ENCODE data around the gene ALKBH2.

ALKBH2 gene

DNA sequence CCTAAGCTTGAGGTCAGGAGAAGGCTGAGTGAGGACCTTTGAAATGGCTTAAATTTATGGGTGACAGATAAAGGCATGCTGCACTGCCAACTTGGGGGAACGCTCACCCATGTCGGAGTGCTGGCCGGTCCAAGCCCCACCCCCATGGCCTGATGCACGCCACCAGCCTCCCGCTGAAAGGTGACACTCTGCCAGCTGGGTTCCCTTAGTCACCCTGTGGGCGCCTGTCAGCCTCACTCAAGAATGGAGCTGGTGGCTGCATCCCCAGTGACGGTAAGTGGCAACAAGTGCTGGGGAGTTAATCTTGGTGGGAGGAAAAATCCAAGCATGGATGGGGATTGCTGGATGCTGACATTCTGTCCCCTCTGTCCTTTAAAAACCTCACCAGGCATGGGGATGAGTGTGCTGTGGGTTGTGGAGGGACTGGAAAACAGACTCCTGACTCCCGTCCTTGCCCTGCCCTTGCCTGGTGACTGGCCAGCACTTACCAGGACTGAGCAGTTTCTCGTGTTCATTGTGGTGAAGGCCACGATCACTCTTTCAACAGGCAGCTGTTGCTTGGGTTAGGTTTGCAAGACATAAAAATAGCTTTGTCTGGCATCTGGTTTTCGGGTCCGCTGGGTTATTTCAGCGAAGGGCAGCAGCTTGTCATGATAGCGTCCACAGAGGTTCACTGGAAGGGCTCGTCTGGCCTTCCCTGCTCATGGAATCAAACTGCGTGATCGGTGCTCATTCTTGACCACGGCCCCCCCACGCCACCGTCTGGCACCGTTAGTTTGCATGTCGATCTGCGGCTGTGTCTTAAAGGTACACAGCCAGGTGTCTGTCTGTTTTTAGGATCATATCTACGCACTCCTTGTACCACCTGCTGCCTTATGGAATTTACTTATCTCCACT lies 38.1 kb upstream of the ALKBH2 start:
- TF ChIP-seq, protein P1, sequence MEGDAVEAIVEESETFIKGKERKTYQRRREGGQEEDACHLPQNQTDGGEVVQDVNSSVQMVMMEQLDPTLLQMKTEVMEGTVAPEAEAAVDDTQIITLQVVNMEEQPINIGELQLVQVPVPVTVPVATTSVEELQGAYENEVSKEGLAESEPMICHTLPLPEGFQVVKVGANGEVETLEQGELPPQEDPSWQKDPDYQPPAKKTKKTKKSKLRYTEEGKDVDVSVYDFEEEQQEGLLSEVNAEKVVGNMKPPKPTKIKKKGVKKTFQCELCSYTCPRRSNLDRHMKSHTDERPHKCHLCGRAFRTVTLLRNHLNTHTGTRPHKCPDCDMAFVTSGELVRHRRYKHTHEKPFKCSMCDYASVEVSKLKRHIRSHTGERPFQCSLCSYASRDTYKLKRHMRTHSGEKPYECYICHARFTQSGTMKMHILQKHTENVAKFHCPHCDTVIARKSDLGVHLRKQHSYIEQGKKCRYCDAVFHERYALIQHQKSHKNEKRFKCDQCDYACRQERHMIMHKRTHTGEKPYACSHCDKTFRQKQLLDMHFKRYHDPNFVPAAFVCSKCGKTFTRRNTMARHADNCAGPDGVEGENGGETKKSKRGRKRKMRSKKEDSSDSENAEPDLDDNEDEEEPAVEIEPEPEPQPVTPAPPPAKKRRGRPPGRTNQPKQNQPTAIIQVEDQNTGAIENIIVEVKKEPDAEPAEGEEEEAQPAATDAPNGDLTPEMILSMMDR (IDR thresholded peaks at IDR 0.05; ENCODE audit: control insufficient read depth, insufficient read depth, low read depth, low read length, missing control alignments): no peak
- H3K4me3 ChIP-seq (ENCODE audit: control insufficient read depth, low read depth, low read length): no peak overlapping the region
- no peak for DNase-seq (ENCODE audit: low read depth)

DNA sequence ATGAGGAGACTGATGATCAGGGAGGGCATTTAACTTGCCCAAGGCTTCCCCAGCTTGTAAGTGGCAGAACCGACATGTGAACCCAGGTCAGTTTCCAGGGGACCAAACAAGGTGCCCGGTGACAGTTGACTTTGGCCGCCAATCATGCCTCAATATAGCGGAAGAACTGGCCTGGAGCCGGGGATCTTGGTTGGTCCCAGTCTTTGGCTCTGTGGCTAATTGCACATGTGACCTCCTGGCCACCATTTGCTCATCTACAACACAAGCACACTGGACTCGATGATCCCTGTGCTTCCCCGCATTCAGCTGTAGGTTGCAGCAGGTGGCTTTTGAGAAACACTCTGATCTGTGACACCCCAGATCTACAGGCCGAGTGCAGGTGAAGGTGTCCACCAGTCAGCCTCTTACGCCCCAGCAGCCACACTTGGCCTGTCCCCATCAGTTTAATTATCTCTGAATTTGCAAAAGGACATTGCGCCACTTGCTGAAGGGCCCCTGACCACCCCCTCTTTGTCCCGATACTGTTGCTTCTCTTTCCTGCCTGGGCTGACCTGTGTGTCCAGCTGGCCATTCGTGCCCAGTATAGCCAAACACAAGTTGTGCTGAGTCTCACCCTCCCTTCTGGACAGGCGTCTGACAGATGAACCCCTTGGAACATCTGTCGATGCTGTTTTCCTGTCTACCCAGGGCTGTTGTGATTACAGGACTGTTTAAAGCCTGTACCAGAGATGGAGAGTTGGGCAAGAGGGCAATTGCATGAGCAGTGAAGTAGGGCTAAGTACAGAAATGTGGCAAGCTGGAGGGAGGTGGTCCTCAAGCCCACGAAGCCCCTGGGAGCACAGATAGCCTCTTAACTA lies 37.3 kb upstream of the ALKBH2 start:
- TF ChIP-seq, protein P1 (IDR thresholded peaks at IDR 0.05; ENCODE audit: control insufficient read depth, insufficient read depth, low read depth, low read length, missing control alignments): no peak
- no peak overlapping the region for H3K4me3 ChIP-seq (ENCODE audit: control insufficient read depth, low read depth, low read length)
- no peak for DNase-seq (ENCODE audit: low read depth)

DNA sequence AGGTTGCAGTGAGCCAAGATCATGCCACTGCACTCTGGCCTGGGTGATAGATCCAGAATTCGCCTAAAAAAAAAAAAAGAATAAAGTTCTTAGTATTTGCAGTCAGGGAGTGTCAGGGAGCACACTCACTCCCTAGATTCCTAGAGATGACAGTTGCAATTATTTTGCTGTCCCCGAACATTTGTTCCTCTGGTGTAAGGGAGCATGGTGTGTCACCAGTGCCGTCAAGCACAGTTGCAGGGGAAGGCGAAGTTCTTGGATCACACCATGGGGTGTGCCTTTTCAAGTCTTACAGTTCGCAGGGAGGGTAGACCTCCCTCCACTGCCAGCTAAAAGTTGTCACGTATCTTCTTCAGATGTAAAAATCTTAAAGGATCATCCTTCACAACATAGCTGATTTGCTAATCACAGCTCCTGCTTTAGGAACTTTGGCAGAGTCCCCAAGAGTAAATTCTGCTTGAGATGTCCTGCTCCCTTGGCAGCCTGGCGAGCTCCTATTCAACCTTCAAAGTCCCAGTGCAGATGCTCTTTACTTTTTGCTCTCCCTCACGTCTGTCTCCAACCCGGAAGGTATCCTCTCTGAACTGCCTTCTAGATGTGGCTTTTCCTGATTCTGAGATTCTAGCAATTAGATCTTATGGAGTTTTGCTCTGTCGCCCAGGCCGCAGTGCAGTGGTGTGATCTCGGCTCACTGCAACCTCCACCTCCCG lies 34.4 kb upstream of the ALKBH2 start:
- no peak for DNase-seq (ENCODE audit: low read depth)
- no peak overlapping the region for H3K4me3 ChIP-seq (ENCODE audit: control insufficient read depth, low read depth, low read length)
- TF ChIP-seq, protein P1 (IDR thresholded peaks at IDR 0.05; ENCODE audit: control insufficient read depth, insufficient read depth, low read depth, low read length, missing control alignments): no peak

DNA sequence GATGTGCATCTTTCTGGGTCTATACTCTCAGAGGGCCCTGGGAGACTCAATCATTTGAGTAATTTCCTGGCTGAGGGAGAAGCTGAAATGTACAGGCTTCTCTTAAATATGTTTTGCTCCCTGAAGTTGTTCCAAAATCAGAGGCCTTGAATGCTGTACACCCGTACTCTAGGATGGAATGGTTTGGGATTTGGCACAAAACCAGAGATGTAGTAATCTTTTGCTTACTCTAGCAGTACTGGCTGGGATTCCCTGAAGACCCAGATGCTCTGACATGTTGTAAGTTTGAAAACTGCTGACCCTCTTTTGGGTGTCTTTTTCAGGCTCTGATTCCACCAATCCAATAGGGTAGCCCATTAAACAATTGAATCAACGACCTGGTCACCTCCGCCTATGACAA lies 33.5 kb upstream of the ALKBH2 start:
- H3K4me3 ChIP-seq (ENCODE audit: control insufficient read depth, low read depth, low read length): no peak overlapping the region
- TF ChIP-seq, protein P1 (IDR thresholded peaks at IDR 0.05; ENCODE audit: control insufficient read depth, insufficient read depth, low read depth, low read length, missing control alignments): no peak
- DNase-seq (ENCODE audit: low read depth): no peak

DNA sequence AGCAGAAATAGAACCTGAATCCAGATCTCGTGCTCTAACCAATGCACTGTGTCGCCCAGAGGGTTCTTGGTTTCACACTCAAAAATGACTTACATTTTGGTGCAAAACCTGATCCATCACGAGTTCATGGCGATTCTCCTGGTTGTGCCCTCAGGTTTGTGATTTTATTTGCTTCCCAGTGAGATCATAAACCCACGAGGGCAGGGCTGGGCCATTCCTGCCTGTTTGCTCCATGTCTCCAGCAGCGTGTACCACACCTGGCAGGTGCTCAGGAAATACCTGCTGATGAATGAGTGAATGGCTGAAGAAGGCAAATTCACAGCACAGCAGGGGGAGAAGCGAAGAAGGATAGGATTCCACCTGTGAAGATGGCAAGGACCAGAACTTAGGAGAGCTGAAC lies 32.5 kb upstream of the ALKBH2 start:
- no peak overlapping the region for H3K4me3 ChIP-seq (ENCODE audit: control insufficient read depth, low read depth, low read length)
- TF ChIP-seq, protein P1 (IDR thresholded peaks at IDR 0.05; ENCODE audit: control insufficient read depth, insufficient read depth, low read depth, low read length, missing control alignments): no peak

More for the DNA sequence above, 32.5 kb upstream of the ALKBH2 start:
- DNase-seq (ENCODE audit: low read depth): no peak
